HG02840 (cell line): ENCODE results near the gene COL19A1.
"Not testable (repeated sequence)": the region's sequence is repeated elsewhere in the genome, so short reads cannot be mapped to it uniquely, and the experiment has no call there.

ENCODE experiments used
- ATAC-seq: cut with Tn5 transposase; IDR thresholded peaks from one replicate; pipeline ENCODE4 v1.9.1; 2021; ENCODE audit warnings: mild to moderate bottlenecking, moderate library complexity, moderate number of reproducible peaks; ENCODE audit not compliant: unreplicated experiment, low FRiP score

The COL19A1 gene

DNA sequence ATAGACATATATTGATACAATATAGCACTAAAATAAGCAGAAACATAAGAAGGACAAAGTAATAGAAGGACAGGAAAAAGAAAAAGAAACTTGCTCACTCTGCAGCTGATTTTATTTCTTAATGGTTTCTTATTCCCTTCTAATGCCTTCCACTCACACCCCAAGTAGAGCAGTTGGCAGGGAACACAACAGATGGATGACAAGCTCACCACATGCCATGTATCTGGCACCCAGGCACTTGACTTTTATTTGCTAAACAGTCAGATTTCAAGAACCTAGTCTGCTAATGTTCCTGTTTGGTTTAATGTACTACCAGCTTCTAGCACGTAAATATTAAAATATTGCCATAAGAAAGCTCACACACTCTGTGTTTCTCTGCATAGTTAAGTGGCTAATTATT is 87.1 kb downstream of the COL19A1 start:
- no peak for ATAC-seq

- ATAC-seq: no peak
Observed at GRCh38 chr6:69954733-69955132, 88.4 kb downstream of the COL19A1 start.

- ATAC-seq: no peak
Observed at GRCh38 chr6:69957985-69958559, 91.7 kb downstream of the COL19A1 start.

DNA sequence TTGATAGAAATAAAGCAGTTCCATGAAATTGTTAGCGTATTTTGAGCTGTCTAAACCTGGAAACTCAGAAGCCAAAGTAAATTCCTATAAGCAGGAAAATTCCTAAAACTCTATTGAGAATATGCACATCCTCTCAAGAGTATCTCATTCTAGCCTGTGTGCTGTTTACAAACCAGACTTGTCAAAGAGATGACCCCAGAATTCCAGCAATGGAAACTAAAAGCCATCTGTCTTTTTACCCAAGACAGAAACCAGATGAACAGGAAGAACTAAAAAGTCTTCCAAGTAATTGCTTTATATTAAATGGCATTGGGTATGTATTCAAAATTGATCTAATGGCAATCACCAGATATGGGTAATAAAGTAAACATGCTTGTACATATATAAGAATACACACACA is 92.6 kb downstream of the COL19A1 start:
- no peak for ATAC-seq

DNA sequence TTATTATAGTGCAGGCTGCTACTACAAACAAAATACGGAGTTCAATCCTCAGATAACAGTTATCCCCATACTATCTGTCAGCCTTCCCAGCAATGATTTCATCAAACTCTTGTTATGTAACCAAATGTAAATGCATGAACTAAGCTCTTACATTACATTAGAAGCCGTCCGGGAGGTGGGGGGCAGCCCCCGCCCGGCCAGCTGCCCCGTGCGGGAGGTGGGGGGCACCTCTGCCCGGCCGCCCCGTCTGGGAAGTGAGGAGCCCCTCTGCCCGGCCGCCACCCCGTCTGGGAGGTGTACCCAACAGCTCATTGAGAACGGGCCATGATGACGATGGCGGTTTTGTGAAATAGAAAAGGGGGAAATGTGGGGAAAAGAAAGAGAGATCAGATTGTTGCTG is 99.6 kb downstream of the COL19A1 start:
- ATAC-seq: not testable (repeated sequence)

DNA sequence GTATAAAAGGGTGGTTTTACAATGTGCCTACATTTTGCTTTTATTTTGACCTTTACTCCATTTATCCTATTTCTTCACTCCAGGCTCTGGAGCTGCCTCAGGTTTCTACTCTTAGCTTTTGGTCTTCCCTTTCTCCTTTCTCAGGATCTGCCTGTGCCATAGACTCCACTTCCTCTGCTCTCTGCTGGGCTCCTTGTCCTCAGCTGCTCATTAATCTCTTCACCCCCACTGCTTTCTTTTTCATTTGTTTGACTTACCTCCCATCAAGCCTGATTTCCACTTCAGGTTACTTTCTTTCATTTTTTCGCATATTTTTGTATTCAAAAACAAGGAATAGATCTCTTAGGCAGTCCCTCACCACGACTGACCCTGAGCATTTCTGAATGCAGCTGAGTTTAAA is 106.8 kb downstream of the COL19A1 start:
- ATAC-seq: no peak

GRCh38 chr6:69973763-69974162 is 107.4 kb downstream of the COL19A1 start:
- no peak for ATAC-seq

GRCh38 chr6:69974193-69974592 is 107.8 kb downstream of the COL19A1 start:
- ATAC-seq: no peak

GRCh38 chr6:69976591-69977090 is 110.3 kb downstream of the COL19A1 start:
- no peak for ATAC-seq

- no peak for ATAC-seq
Observed at GRCh38 chr6:69980624-69981023, 114.3 kb downstream of the COL19A1 start.

GRCh38 chr6:69984506-69984905 is 118.2 kb downstream of the COL19A1 start:
- ATAC-seq: no peak

GRCh38 chr6:69985180-69985579 is 118.8 kb downstream of the COL19A1 start:
- no peak for ATAC-seq

DNA sequence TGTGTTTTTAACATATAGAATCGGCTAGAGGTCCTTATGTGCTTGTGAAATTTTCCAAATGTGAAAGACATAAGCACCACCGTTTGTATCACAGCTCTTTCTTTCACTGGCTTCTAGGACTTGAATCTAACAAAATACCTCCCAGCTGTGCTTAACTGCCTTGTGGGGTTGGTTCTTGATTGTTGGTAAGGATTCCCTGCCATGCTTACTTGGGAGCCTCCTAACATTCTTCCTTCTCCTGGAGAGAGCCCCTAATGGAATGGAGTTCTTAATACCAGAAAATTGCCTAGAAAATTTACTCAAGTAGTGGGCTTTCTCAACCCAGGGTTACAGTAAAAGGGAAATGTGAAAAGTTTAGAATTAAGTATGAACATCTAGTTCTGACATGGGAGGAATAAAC is 121.2 kb downstream of the COL19A1 start:
- no peak for ATAC-seq

DNA sequence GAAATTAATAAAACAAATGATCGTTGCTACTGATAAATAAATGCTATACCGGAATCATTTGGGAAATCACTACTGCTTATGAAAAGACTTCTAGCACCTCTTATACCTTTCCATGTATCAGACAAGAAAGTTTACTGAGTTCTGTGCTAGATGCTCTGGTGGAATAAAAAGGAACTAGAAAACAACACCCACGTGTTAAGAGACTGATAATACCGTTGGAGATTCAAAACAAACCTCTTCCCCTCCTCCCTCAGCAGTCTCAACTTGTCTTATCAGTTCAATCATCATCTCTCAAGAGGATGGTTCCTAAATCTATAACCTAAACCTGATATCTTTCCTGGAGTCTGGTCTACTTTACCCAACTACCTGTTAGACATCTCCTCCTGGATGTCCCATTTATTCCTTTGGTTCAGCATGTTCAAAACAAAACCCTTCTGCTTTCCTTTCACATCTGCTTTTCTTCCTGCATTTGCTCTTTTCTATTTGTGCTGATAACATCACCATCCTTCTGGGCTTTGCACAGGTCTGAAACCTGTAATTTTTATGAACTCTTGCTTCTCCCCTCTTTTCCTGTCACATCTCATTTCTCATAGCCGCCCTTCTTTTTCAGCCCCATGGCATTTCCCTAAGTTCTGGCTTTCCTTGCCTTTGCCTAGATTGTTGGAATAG is 122.2 kb downstream of the COL19A1 start:
- ATAC-seq: no peak

- ATAC-seq: no peak
Observed at GRCh38 chr6:69994251-69994650, 127.9 kb downstream of the COL19A1 start.

- ATAC-seq: no peak
Observed at GRCh38 chr6:70008189-70008588, 141.8 kb downstream of the COL19A1 start.

DNA sequence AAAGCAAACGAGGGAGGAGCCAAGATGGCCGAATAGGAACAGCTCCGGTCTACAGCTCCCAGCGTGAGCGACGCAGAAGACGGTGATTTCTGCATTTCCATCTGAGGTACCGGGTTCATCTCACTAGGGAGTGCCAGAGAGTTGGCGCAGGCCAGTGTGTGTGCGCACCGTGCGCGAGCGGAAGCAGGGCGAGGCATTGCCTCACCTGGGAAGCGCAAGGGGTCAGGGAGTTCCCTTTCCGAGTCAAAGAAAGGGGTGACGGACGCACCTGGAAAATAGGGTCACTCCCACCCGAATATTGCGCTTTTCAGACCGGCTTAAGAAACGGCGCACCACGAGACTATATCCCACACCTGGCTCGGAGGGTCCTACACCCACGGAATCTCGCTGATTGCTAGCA is 144.0 kb downstream of the COL19A1 start:
- ATAC-seq: not testable (repeated sequence)

- ATAC-seq: not testable (repeated sequence)
Observed at GRCh38 chr6:70023201-70023600, 156.8 kb downstream of the COL19A1 start.

DNA sequence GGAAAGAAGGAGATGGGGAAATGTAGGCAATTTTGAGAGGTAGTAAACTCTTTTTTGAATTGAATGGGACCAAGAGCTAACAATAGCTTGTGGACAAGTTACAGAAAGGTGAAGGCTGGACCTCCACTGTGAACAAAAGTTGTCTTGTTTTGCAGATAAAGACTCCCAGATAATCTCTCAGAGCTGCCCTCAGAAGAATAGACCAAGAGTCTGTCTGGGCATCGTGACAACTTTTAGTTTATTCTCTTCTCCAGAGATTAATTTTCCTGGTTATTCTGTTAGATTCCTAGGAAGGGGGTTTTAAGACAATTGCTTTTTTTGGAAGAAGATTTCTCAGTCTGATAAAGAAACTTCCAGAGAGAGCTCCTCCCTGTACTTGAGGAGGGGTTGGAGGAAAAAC is 161.9 kb downstream of the COL19A1 start:
- no peak for ATAC-seq

- no peak for ATAC-seq
Observed at GRCh38 chr6:70028926-70029325, 162.6 kb downstream of the COL19A1 start.

DNA sequence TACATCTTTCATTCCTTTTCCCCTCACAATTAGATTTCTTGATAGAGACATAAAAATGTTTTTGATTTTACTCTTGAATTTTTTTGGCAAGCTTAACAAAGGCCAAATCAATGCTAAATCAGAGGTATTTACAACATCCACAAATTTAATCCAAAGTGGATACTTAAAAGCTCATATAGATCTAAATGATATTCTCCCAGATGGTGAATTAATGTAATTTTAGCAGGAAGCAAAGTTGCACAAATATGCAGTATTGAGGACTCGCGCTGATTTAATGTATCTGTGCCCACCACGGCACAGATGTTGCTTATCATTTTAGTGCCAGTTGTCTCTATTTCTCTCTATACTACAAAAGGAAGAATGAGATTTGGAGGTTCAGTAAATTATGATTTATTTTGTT is 167.4 kb downstream of the COL19A1 start:
- no peak for ATAC-seq

DNA sequence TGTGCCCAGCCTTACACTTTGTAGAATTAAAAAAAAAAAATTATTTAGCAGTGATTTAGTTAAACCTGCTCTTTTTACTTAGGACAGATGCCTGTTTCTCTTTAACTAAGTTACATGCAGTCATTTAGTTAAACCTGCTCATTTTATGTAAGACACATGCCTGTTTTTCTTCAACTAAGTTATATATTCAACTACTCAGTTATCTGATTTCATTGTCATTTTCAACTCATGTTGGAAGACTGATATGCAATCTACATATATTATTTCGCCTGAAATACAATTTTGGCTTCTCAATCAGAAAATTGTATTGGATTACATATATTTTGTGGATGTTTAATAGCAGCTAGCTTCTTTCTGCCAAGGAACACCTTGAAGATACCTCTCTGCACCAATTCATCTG is 171.1 kb downstream of the COL19A1 start:
- ATAC-seq: no peak
